GM21367 (cell line): ENCODE measurements around the gene GNG2.

Experiments
- ATAC-seq: cut with Tn5 transposase; IDR thresholded peaks from one replicate; pipeline ENCODE4 v1.9.1; 2021; ENCODE audit not compliant: unreplicated experiment

The GNG2 gene

DNA sequence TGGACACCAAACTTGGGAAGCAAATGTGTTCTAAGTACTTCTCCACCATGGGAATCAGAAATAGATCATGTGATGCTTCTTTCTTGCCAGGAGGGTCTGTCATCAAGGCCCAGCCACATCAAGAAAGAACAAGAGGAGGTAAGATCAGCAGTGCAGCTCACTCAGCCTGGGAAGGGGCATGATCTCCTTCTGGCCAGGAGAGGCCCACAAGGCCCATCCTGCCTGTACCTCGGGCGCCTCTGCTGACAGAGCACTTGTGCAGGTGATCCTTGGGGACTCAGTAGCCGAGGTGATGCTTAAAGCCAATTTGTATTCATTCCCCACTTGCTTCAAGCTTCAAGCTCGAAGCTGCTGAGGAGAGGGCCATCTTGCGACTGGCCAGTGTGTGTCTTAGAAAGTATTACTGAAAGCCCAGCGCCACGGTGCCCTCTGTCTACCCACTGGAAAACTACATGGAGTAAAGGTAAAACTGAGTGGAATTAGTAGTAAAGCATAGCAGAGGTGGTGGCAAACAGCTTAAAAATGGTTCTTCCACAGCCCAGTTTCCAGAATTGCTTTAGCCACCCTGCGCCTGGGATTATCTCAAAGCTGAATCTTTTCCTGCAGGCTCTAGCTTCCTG, 155.1 kb downstream of the GNG2 start:
- no peak for ATAC-seq

DNA sequence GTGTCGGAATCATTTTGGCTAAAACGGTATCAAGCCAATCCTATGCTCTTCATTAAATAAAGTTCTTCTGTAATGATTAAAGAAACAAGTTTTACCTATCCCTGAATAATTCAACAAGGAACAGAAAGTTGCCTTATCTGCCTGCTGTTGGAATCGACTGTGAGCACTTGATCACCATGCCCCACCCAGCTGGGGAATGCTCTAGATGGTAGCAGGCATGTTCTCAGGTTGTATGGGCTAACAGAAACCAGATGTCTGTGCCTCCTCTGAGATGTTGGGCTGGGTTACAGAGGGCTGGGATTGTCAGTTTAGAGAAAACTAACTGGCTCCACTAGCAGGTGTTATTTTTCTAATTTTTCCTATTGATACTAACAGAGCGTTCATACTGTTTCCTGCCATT, 157.8 kb downstream of the GNG2 start:
- no peak for ATAC-seq

DNA sequence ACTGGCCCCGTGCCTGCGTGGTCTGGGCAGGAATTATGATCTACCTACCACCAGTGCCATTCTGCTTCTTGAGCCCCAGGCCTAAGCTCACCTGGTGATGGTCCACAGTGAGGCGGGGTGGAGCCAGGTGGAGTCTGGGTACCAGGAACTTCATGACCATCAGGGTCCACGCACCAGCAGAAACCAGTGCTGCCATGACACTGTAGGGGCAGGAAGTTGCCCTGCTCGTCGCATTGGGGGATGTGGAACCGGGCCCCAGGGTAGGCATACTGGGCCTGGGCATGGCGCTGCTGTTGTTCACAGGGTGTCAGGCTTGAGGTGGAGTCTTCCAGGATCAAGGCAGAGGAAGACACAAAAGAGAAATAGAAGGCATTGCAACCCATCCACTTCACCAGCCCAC, 158.6 kb downstream of the GNG2 start:
- ATAC-seq, result no peak
